Endothelial cell of umbilical vein (primary cell): ENCODE measurements around the gene STOM. TPM values are rescaled to one million over a fixed set of nuclear protein-coding genes. Genes with fewer than 3 reads are reported as not detected.
A peak's percentile ranks its signal among the peaks of the same experiment; 100 is the strongest.

Experiments used
- BruUV-seq: library from RNA; stranded (reverse); fragments of 400-500 nt; replicated peaks from 2 replicates; lab custom pipeline; 2021; lab: Mats Ljungman, UMichigan
- CTCF ChIA-PET: fragments of 300-600, 350-600 bp; sonication (Branson Sonifier 250); formaldehyde crosslinking; loops from one replicate; lab custom pipeline; 2021; ENCODE audit warnings: antibody characterized with exemption, inconsistent platforms; lab: Charles Lee
- POLR2A ChIA-PET: fragments of 300-600, 350-600 bp; sonication (Branson Sonifier 250); formaldehyde crosslinking; loops from one replicate; lab custom pipeline; 2021; ENCODE audit warnings: antibody characterized with exemption, inconsistent platforms; lab: Charles Lee
- DNase-seq: peaks from one replicate; pipeline ENCODE4 v3.0.0-alpha.2; 2011; ENCODE audit warnings: low read depth, low spot score
- FAIRE-seq: peaks from 2 replicates; lab custom pipeline; 2011; peaks lifted over from hg19 to GRCh38; lab: Jason Lieb, UNC
- H2AFZ ChIP-seq: 2 replicates; pipeline ENCODE4 v1.6.0; 2012; ENCODE audit warnings: low read depth, low read length, control low read depth, inconsistent platforms
- H3K27ac ChIP-seq: 2 replicates; pipeline ENCODE4 v1.5.1; 2011; ENCODE audit warnings: low read depth, mild to moderate bottlenecking, control low read depth, low read length, moderate library complexity; ENCODE audit not compliant: insufficient read depth
- H3K27me3 ChIP-seq, 2 experiments: 2 replicates each; pipeline versions ENCODE4 v1.6.0 to v1.6.1; 2011; ENCODE audit warnings: low read length in 2 of 2, mixed read lengths in 1 of 2; ENCODE audit not compliant: control insufficient read depth in 2 of 2, insufficient read depth in 2 of 2
- H3K36me3 ChIP-seq, 2 experiments: 2 replicates in 1 of 2; 3 replicates in 1 of 2; pipeline ENCODE4 v1.5.1; 2011; ENCODE audit warnings: low read length in 2 of 2, mild to moderate bottlenecking in 1 of 2, moderate library complexity in 1 of 2; ENCODE audit not compliant: control insufficient read depth in 2 of 2, insufficient read depth in 2 of 2; ENCODE audit errors: extremely low read depth in 1 of 2
- H3K4me1 ChIP-seq: 3 replicates; pipeline ENCODE4 v1.5.1; 2011; ENCODE audit warnings: mild to moderate bottlenecking, low read length; ENCODE audit not compliant: control insufficient read depth, insufficient read depth; ENCODE audit errors: extremely low read depth
- H3K4me2 ChIP-seq: 2 replicates; pipeline ENCODE4 v1.6.1; 2011; ENCODE audit warnings: low read length, control low read depth, mixed read lengths; ENCODE audit not compliant: insufficient read depth
- H3K4me3 ChIP-seq, 3 experiments: fragments of 200-600 bp in 1 of 3; sonication (generic), shearing (Covaris generic) in 1 of 3; replicated peaks in 1 of 3; 2 replicates each; pipeline ENCODE4 v1.5.1; 2011 to 2016; ENCODE audit warnings: control low read depth in 3 of 3, low read length in 3 of 3, mild to moderate bottlenecking in 2 of 3, inconsistent platforms in 1 of 3, low read depth in 1 of 3, moderate library complexity in 1 of 3; ENCODE audit not compliant: insufficient read depth in 1 of 3
- H3K79me2 ChIP-seq: 2 replicates; pipeline ENCODE4 v1.6.0; 2012; ENCODE audit warnings: low read length, inconsistent platforms; ENCODE audit not compliant: control insufficient read depth, insufficient read depth
- H3K9ac ChIP-seq: replicated peaks from 2 replicates; pipeline ENCODE3; 2011; ENCODE audit warnings: low read length, control low read depth; ENCODE audit not compliant: insufficient read depth; ENCODE audit errors: extremely low read depth
- H3K9me1 ChIP-seq: replicated peaks from 3 replicates; pipeline ENCODE4 v1.6.0; 2011; ENCODE audit warnings: mild to moderate bottlenecking, low read length; ENCODE audit not compliant: control insufficient read depth, insufficient read depth; ENCODE audit errors: extremely low read depth
- H3K9me3 ChIP-seq: replicated peaks from 2 replicates; pipeline ENCODE4 v1.5.1; 2012; ENCODE audit warnings: low read length, inconsistent platforms; ENCODE audit not compliant: control insufficient read depth, insufficient read depth
- H4K20me1 ChIP-seq: replicated peaks from 2 replicates; pipeline ENCODE3; 2011; ENCODE audit warnings: mild to moderate bottlenecking, low read length; ENCODE audit not compliant: control insufficient read depth, insufficient read depth; ENCODE audit errors: extremely low read depth
- EZH2 ChIP-seq: IDR thresholded peaks from 2 replicates; pipeline ENCODE4 v1.6.1; 2012; ENCODE audit warnings: borderline replicate concordance, low read depth, mild to moderate bottlenecking, moderate library complexity, low read length, inconsistent platforms; ENCODE audit not compliant: severe bottlenecking
- GATA2 ChIP-seq: IDR thresholded peaks from 2 replicates; pipeline ENCODE4 v1.7.0; 2011; ENCODE audit warnings: low read depth, mild to moderate bottlenecking, moderate library complexity, mixed read lengths, low read length; ENCODE audit not compliant: insufficient read length, insufficient read depth
- MYC ChIP-seq: IDR thresholded peaks from one replicate; pipeline ENCODE4 v1.6.1; 2011; ENCODE audit warnings: mild to moderate bottlenecking, low read depth, low read length
- POLR2A ChIP-seq: IDR thresholded peaks from 2 replicates; pipeline ENCODE4 v1.6.1; 2012; ENCODE audit warnings: low read depth, mild to moderate bottlenecking, control low read depth, low read length
- POLR2AphosphoS5 ChIP-seq: IDR thresholded peaks from 2 replicates; pipeline ENCODE4 v1.6.1; 2012; ENCODE audit warnings: low read depth, mild to moderate bottlenecking, control low read depth, low read length, moderate library complexity; ENCODE audit not compliant: insufficient read depth
- dilution Hi-C: fragments of 300-500 bp; cut with MboI; formaldehyde crosslinking; loops from one replicate; pipeline ENCODE4 v1.15.0; 2019; ENCODE audit warnings: low sequenced_read_pairs; ENCODE audit not compliant: extremely low pct_ligation_motif_present
- intact Hi-C: fragments of 100-400 bp; cut with micrococcal nuclease; formaldehyde crosslinking; loops from one replicate; pipeline ENCODE4 v1.10.0; 2022
- polyA plus RNA-seq, 4 experiments: library from polyadenylated mRNA; depleted of rRNA in 3 of 4; stranded (reverse) in 3 of 4; unstranded in 1 of 4; fragments of >200 nt; gene quantifications; 2 replicates each; pipeline versions ENCODE4 v1.2.1 to v1.2.3, GENCODE V29; 2011 to 2012; ENCODE audit warnings: missing spikeins in 1 of 4
- total RNA-seq: library from RNA; stranded (reverse); gene quantifications from 2 replicates; pipeline ENCODE4 v1.2.3, GENCODE V29; 2021
- TF ChIP-seq, protein P1 (sequence below): IDR thresholded peaks from 2 replicates; pipeline ENCODE4 v1.6.1; 2011; ENCODE audit not compliant: insufficient read depth, insufficient read length
- TF ChIP-seq, protein P2 (sequence below), 2 donors: IDR thresholded peaks; 1 replicate in 1 of 2; 2 replicates in 1 of 2; pipeline ENCODE4 v1.5.1; 2011; ENCODE audit warnings: low read length in 2 of 2, mild to moderate bottlenecking in 2 of 2, moderate library complexity in 2 of 2, control low read depth in 1 of 2, inconsistent platforms in 1 of 2, low read depth in 1 of 2; ENCODE audit not compliant: insufficient read depth in 1 of 2; ENCODE audit errors: extremely low read depth in 1 of 2

STOM gene
- total and polyA plus RNA-seq, 2 donors (not counting 3 experiments of a cell fraction or from before 2014, with no cell fraction given), result 153 to 170 TPM

DNA sequence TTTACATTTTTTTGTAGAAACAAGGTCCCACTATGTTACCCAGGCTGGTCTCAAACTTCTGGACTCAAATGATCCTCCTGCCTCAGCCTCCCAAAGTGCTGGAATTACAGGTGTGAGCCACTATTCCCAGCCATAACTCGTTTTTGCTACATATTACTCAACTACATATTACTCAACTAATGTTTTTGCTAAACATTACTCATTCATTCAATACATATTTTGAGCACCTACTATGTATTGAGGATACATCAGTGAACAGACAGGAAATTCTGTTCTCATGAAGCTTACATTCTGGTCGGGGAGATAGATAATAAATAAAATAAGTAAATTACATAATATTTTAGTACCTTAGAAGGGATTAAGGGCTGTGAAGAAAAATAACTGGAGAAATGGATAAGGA is 34.9 kb upstream of the STOM start:
- H3K36me3 ChIP-seq, result no peaks in the 10 kb centered on the region
- peaks cover 0 to 5% of the 10 kb centered on the region in 2 experiments for H3K27me3 ChIP-seq
- no peaks in the 10 kb centered on the region for H3K4me1 ChIP-seq
- CTCF ChIA-PET, result interaction anchor here (1.5 to 8.2 kb wide), 2 partner anchors 85 to 419 kb away, joined by 3 to 211 read pairs; no protein-coding TSS in a partner anchor
- no peak overlapping the region for H3K4me3 ChIP-seq
- no peaks in the 10 kb centered on the region for H4K20me1 ChIP-seq
- POLR2A ChIA-PET, result no interaction called here
- BruUV-seq, result no TSS peak
- H3K27ac ChIP-seq, result no peak overlapping the region
- H3K9ac ChIP-seq, result no peak overlapping the region
- intact Hi-C loops, result loop anchor here (10.0 kb wide), 1 partner anchor 330 kb away; the partner anchor contains the start of gene CNTRL
- no peak for TF ChIP-seq POLR2A
- TF ChIP-seq EZH2, result no peak
- TF ChIP-seq, protein P1, sequence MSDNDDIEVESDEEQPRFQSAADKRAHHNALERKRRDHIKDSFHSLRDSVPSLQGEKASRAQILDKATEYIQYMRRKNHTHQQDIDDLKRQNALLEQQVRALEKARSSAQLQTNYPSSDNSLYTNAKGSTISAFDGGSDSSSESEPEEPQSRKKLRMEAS, result no peak
- TF ChIP-seq MYC, result no peak
- TF ChIP-seq GATA2, result no peak
- TF ChIP-seq POLR2AphosphoS5, result no peak
- dilution Hi-C loops, result no loop called here
- H3K79me2 ChIP-seq, result no peaks in the 10 kb centered on the region
- no peak overlapping the region for H2AFZ ChIP-seq
- DNase-seq (no peak), FAIRE-seq (no peak)
- no peaks in the 10 kb centered on the region for H3K9me1 ChIP-seq
- H3K9me3 ChIP-seq, result no peaks in the 10 kb centered on the region
- H3K4me2 ChIP-seq, result no peak overlapping the region

DNA sequence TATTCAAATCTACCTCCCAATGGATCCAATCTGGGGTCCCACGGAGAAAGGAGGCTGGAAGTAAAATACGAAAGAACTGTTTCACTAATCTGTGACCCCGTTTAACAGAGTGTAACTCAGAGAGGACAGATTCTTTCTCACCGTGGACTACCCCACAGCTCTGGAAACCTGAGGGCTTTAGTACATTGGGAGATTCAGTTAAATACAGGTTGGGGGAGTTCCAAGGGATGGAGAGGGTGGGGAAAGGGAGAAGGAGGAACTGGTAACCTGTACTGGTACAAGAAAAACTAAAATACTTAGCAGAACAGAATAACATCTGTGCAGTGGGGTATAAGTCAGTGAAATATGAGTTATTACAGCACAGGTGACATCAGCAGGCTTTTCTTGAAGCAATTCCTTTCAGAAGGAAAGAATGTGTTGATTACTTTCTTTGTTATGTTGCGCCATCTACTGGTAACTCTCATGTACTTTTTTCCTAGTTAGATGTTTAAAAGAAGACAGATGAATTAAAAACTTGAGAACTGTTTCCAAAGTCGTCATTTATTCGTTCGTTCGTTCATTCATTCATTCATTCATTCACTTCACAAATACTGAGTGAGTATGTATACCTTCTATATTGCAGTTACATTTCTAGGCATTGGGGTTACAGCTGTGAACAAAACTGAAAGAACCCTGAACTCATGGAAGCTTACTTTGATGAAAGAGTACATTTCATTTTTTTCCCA is 30.0 kb upstream of the STOM start:
- Histone ChIP-seq H3K27ac (no peak overlapping the region), H3K4me2 (no peak overlapping the region), H2AFZ (no peak overlapping the region), H3K4me1 (peaks cover 21% of the 10 kb centered on the region), H3K27me3 (no peaks in the 10 kb centered on the region), H3K4me3 (no peak overlapping the region), H3K36me3 (no peaks in the 10 kb centered on the region), H3K9me1 (no peaks in the 10 kb centered on the region), H4K20me1 (no peaks in the 10 kb centered on the region), H3K9me3 (no peaks in the 10 kb centered on the region), H3K79me2 (no peaks in the 10 kb centered on the region), H3K9ac (no peak overlapping the region)
- dilution Hi-C loops (no loop called here), intact Hi-C loops (loop anchor here (1.0 to 10.0 kb wide), 7 partner anchors 24 to 655 kb away; partner anchors contain the start of gene CNTRL)
- CTCF ChIA-PET, result interaction anchor here (0.6 to 8.2 kb wide), 27 partner anchors 8 to 419 kb away, joined by 3 to 211 read pairs (median 4); no protein-coding TSS in a partner anchor
- BruUV-seq, result no TSS peak
- DNase-seq (peak; percentile 82), FAIRE-seq (peak; percentile 43)
- TF ChIP-seq, protein P1, result no peak
- TF ChIP-seq, protein P2, sequence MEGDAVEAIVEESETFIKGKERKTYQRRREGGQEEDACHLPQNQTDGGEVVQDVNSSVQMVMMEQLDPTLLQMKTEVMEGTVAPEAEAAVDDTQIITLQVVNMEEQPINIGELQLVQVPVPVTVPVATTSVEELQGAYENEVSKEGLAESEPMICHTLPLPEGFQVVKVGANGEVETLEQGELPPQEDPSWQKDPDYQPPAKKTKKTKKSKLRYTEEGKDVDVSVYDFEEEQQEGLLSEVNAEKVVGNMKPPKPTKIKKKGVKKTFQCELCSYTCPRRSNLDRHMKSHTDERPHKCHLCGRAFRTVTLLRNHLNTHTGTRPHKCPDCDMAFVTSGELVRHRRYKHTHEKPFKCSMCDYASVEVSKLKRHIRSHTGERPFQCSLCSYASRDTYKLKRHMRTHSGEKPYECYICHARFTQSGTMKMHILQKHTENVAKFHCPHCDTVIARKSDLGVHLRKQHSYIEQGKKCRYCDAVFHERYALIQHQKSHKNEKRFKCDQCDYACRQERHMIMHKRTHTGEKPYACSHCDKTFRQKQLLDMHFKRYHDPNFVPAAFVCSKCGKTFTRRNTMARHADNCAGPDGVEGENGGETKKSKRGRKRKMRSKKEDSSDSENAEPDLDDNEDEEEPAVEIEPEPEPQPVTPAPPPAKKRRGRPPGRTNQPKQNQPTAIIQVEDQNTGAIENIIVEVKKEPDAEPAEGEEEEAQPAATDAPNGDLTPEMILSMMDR (IDR thresholded peaks at IDR 0.05; ENCODE audit: extremely low read depth in 1 of 2, insufficient read depth in 1 of 2, low read depth in 1 of 2, low read length in 2 of 2), result peak; percentile 25 to 35
- POLR2A ChIA-PET, result interaction anchor here (0.7 kb wide), 1 partner anchor 49 kb away, joined by 4 read pairs; no protein-coding TSS in a partner anchor
